GM21447 (cell line): ENCODE data around the gene PACSIN1.
"Not testable (repeated sequence)": the region's sequence is repeated elsewhere in the genome, so short reads cannot be mapped to it uniquely, and the experiment has no call there.

Experiments
- ATAC-seq: cut with Tn5 transposase; IDR thresholded peaks from one replicate; pipeline ENCODE4 v1.9.1; 2021; ENCODE audit not compliant: unreplicated experiment

Gene PACSIN1

DNA sequence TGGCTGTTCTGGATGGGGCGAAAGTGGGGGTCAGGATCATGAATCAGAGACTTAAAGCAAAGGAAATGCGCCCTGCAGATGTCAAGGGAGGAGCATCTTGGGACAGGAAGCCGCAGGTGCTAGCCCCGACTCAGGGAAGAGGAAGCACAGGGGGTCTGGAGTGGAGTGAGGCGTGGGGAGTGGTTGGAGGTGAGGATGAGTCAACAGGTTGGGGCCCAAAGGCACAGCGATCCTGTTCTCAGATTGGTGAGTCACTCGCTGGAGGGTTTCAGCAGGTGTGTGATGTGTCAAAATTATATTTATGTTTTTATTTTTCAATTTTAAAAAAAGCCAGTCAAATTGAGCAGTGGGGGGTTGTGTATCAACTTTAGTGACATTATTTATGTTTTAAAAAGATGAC, 19.0 kb downstream of the PACSIN1 start:
- ATAC-seq = no peak

DNA sequence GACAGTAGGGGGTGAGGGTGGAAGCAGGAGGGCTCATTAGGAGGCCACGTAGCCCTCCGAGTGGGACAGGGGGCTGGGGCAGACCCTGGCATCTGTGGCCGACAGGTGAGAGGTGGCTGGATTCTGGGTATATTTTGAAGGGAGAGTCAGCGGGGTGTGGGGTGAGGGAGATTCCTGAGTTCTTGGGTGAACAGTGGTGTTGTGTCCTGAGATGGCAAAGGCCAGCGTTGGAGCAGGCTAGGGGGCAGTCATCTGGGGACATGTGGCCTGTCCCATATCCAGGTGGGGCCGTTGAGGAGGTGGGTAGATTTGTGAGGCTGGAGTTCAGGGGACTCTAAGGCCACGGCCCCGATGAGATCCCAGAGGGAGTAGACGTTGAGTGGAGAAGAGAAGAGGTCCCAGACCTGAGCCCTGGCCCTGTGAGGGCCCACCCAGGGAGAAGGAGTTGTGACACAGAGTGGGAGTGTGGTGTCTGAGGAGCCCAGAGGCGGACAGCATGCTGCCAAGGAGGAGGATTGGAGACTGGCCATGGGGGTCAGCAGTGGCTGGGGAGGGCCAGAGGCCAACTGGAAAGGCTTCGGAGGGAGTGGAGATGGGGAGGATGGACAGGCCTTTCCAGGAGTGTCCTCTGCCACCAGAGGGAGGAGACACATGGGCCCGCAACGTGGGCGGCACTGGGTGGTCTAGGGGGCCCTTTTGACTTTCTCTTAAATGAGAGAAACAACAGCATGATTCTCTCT, 19.6 kb downstream of the PACSIN1 start:
- ATAC-seq = no peak

DNA sequence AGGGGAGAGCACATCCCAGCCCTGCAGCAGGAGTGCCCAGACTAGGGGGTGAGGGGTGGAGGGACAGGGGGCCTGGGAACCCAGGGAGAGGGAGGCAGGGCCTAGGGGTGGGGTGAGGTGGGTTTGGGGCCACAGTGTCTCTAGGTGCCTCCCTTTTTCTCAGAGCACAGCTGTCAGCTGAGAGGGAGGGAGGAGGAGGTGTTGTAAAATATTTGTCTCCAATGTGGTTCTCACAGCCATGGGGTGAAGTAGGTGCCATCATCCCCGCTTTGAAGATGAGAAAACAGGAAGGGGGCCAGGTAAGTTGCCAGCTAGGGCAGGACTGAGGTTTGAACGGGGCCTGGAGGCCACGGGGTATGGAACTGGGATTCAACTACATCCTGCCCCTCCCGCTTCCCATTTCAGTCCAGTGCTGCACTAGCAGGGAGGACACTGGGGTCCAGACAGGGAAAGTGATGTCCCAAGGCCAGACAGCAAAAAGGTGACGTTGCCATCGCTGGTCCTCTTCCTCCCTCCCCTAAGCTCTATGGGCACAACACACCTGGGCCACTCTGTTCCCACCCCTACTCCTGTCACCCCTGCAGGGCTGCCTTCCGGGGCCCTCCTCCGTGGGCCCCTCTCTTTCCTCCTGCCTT, 20.3 kb downstream of the PACSIN1 start:
- no peak for ATAC-seq

DNA sequence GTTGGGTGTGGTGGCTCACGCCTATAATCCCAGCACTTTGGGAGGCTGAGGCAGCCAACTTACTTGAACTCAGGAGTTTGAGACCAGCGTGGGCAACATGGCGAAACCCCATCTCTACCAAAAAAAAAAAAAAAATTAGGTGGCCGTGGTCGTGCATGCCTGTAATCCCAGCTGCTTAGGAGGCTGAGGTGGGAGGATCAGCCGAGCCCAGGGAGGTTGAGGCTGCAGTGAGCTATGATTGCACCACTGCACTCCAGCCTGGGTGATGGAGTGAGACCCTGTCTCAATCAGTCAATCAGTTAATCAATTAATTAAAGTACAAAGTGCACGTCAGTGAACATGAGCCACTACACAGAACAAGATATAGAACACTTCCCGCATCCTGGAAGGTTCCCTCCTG, 21.0 kb downstream of the PACSIN1 start:
- not testable (repeated sequence) for ATAC-seq

DNA sequence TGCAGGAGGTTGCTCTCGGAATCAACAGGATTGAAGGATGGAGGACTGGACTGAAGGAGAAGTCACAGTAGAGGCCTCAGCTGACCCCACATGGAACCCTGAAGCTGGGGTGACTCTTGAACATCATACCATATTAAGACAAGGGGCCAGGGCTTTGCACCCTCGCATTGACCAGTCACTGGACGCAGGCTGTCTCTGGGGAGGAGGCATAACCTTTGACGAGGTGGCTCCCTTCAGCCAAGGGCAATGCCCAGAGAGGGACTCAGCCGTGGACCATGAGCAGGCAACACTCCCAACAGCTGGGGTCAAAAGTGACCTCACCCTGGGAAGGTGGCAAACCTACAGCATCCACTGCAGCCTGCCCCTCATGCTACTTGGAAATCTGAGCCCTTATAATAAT, 21.7 kb downstream of the PACSIN1 start:
- no peak for ATAC-seq

DNA sequence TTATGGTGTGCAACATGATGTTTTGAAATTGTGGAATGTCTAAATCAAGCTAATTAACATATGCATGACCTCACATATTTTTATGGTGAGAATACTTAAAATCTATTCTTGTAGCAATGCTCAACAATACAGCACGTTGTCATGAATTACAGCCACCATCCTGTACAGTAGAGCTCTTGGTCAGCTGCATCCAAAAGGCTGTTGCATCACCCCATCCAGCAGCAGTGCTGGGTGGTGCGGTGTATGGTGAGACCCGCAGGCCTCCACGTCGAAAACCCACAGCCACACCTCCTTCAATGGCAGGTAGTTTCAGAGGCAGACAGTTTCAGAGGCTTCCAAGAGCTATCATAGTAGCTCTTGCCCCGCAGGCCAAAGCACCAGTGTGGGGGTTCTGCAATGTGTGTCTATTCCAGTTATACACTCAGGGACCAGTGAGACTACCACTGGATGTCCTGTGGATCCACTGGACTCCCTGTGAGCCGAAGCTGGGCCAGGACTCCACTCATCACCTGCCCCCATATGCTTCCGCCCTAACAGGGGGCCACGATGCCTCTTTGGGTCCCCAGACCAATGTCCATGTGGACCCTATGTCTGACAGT, 23.4 kb downstream of the PACSIN1 start:
- ATAC-seq = no peak

DNA sequence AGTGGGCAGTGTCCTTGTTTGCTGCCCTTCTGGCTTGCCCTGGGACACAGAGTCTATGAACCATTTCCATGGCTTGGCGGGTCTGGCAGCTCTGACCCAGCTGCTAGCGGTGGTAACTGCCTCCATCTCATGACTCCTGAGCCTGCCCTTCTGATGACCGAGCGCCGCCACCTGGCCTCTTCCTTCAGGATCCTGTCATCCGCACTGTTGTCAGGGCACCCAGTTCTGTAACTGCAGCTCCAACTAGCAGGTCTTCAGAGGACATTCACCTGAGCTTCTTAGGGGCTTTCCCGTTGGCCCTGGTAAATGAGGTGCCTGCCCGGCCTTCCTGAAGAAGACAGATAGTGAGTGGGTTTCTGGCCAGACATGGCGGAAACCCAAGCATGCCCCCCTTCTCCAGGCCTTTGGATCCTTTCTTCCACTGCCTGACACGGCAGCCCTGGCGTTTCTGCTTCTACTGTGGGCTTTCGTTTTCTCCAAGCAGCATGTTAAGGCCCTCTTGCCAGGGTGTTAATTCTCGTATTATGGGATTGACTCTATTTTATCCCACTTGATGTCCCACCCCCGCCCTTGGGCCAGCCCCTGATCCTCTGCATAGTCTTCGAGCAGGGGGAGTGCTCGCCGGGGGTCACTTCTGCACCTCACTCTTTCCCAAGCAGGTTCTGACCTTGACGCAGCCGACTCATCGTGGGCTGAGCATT, 24.7 kb downstream of the PACSIN1 start:
- ATAC-seq = no peak

DNA sequence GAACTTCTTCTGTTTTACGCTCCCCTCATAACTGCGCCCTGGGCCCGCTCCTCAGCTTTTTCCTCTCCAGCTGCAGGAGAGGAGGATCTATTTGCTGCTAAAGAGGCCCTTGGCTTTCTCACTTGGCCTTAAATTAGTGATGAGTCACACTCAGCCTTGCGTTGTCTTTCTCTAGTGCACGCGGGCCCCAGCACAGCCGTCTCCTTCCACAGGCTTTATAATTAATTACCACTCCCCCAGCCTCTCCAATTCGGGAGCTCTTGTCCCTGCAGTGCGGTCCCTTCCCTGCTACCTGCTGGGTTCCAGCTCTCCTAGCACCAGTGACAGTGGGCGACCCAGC, 25.2 kb downstream of the PACSIN1 start:
- no peak for ATAC-seq

DNA sequence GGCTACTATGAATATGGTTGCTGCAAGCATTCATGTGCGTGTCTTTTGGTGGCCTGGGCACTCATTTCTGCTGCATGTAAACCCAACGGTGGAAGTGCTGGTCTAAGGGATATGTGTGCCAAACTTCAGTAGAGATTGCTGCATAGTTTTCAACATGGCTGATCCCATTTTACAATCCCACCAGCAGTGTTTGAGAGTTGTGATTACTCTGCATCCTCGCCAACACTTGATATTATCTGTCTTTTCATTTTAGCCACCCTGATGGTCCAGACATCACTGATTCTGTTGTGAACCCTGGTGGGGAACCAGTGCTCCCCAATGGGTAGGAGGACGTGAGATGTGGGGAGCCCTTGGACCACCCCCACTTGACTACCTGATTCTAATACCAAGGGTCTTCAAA, 27.5 kb downstream of the PACSIN1 start:
- no peak for ATAC-seq

DNA sequence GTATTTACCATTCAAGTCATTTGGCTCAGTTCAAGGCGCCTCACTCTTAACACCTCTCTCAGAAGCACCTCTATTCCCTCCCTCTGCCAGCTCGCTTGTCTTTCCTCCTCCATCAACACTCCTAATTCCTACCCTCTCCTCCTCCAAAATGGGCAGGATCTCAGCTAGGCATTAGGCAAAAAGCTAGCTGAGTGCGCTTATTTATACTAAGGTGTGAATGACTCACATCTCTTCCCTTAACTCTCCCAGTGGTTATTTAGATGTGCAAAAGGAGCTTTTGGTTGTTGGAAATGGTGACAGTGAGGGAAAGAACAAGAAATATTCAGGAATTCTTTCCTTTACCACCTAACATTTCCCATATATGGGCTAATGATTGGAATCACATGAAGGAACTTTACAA, 29.1 kb downstream of the PACSIN1 start:
- no peak for ATAC-seq

DNA sequence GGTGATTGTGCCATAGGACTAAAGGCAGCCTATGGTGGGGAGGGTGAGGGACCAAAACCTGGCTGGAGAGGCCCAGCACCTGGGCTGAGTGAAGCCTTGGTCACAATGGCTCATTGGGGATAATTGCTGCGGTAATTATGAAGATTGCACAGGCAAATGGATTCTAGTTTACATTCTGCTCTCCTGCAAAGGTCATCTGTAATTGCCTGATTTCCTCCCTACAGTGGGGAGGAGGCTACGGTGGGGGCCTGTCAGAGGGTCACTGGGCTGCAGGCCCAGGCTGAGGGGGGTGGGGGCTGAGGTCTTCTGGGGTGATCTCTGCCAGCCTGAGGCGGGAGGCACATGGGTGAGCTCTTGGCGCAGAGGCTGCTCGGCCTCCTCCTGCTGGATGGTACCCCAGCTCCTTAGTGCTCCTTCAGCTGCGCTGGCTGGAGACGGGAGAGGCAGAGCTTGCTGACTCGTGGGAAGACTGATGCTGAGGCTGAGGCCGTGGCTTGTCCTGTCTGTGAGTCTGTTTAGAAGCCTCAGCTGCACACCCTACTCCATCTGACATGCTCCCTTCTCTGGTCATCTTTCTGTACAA, 30.3 kb downstream of the PACSIN1 start:
- ATAC-seq = no peak

DNA sequence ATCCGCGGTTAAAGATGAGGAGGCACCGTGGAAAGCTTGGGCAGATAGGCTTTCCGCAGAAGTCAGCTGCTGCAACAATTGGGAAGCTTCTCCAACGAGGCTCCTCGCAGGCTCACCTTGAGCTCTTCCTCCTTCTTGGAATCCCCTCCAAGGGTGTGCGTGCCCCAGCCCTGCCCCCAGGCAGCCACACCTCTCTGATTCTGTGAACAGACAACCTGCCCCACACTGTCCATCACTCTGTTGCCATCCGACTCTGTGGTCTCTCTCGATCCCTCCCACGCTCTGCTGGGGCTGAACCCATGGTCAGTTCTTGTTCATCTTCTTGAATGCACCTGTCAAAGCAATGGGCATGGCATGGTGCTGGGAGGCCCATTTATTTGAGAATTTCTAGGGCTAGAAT, 31.5 kb downstream of the PACSIN1 start:
- ATAC-seq = no peak

DNA sequence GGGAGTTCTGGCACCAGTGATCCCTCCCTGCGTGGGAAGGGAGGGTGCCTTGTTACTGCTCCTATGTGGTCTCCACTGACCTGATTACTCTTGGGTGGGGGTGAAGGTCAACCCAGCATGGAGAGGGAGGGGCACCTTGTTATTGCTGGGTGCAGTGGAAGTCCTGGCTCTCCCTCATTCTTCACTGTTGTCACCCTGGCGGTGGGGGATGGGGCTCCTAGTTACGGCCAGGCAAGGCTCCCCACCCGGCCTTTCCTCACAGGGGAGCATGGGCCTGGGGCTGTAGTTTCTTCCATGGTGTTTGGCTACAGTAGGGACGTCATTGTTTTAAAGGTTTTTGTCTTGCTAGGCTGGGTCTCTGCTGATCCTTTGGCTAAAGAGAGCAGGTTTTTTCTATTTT, 40.8 kb downstream of the PACSIN1 start:
- ATAC-seq = no peak

DNA sequence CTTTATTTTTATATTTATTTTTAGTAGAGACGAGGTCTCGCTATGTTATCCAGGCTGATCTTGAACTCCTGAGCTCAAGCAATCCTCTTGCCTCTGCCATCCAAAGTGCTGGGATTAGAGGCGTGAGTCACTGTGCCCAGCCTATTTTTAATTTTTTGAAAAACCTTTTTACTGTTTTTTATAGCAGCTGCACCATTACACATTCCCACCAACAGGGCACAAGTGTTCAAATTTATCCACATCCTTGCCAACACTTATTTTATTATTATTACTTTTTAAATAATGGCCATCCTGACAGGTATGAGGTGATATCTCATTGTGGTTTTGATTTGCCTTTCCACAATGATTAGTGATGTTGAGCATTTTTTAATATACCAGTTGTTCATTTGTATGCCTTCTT, 42.5 kb downstream of the PACSIN1 start:
- no peak for ATAC-seq

DNA sequence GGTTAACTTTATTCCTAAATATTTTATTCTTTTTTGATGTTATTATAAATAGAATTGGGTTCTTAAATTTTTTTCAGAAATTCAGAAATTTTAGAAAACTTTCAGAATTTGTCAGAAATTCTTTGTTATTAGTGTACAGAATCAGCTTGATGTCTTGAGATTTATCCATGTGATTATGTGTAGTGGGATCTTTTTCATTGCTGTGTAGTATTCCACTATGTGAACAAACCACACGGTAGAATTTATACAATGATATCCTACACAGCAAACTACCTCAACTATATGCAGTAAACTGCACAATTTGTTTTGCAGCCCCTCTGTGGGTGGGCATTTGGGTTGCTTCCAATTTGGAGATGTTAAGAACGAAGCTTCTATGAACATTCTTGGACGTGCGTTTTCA, 43.9 kb downstream of the PACSIN1 start:
- no peak for ATAC-seq

DNA sequence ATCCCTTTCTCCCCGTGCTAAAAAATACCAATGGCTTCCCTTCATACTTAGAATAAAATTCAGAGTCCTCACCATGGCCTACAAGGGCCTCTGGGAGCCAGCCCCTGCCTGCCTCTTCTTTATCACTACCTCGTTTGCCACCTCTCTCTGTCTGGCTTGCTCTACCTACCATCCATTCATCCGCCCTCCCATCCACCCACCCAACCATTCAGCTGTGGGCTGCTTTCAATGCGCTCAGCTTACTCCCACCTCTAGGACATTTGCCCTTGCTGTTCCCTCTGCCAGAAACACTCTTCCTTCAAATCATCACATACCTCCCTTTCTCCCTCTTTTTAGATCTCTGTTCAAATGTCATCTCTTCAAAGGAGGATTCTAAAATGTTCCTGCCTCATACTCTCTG, 44.4 kb downstream of the PACSIN1 start:
- ATAC-seq = no peak

DNA sequence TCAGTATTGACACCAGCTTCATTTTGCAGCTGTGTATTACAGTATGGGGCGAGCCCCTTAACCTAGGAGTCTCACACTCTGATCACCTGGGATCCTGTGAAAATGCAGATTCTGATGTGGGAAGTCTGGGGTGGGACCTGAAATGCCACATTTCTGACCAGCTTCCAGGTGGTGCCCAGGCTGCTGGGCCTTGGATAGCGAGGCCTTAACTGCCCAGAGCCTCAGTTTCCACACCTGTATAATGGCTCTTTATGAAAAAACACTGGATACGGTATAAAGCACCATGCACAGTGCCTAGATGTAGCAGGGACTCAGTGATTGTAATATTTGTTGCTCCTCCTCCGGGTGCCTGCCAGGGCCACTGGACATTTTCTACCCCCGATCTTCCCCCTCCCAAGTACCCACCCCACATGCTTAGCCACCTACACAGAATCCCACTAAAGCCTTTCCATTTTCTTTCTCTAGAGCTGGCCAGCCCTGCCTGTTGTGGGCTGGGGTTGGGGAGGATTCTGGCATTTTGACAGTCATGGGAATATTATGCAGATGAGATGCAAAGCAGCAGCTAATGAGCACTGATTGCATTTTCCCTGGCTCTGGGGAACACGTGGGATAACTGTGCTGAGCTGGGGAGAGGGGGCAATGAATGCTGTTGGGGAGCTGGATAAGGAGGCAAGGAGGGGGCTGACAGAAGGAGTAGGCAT, 45.5 kb downstream of the PACSIN1 start:
- ATAC-seq = no peak

DNA sequence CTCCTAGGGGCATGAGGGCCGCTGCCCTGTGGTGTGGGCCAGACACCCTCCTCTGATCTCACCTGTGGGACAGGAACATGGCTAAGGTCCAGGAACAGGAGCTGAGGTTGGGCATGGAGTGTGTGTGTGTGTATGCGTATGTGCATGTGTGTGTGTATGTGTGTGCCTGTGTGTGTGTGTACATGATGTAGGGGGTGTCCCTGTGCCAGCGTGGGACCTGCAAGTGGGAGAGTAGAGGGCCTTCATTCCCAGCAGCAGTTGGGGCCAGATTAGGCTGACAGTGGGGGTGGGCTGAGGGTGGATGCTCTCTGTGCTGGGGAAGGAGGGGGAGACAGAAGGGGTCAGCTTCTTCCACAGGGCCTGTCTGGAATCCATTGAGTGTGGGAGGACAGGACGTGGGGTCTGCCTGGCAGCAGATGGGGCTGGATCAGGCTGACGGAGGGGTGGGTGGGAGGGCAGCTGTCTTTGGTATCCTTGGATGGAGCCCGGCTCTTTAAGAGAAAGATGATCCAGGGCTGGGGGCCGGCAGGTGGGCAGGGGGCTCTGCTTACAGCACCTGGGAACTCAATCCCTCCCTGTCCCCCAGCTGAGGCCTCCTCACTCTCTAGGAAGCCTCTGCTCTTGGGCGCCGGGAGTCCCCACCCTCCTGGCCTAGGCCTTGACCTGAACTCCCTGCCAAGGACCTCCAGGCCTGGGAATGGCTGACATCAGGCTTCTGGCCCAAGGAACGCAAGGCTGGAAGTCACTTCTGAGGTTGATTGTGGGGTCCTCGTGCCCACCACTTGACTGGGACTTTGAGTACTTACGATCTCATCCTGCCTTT, 46.2 kb downstream of the PACSIN1 start:
- no peak for ATAC-seq

DNA sequence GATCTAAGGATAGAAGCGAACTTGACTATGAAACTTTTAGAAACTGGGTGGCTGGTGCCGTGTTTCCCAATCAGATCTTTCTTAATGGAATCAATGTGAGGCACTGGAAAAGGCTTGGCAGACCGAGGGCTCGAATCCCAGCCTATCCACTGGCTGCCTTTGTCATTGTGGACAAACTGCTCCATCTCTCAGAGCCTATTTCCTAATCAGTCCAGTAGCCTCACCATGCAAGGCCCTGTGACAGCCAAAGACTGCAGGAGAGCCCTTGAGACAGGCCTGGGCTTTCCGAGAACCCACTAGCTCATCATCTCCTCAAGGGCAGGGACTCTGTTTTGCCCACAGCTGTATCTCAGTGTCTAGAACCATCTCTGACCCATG, 46.9 kb downstream of the PACSIN1 start:
- ATAC-seq = no peak

DNA sequence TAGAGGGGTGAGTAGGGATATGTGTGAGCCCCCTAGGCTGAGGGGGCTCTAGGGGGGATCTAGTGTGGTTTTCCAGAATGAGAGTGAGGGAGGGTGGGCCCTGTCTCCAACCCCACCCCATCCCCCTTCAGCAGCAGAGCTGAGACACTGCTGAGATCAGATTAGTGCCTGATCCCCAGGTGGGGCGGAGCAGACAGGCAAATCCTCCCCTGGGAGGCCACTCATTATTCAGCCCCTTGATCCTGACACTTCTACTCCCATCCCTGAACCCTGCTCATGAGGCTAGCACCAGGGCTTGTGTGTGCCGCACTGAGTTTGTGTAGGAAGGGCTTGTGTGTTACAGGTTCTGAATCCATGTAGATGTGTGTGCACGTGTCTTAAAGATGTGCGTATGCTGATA, 47.8 kb downstream of the PACSIN1 start:
- ATAC-seq = no peak
